Keratinocyte (primary cell): ENCODE results near the gene KLK6.
"Not testable (repeated sequence)": the region's sequence is repeated elsewhere in the genome, so short reads cannot be mapped to it uniquely, and the experiment has no call there.

Source experiments
- EZH2 ChIP-seq: IDR thresholded peaks from one replicate; pipeline ENCODE4 v1.6.1; 2012; ENCODE audit warnings: inconsistent platforms, mild to moderate bottlenecking, low read length, moderate library complexity
- TF ChIP-seq, protein P1 (sequence below), 3 experiments: IDR thresholded peaks in 1 of 3; conservative IDR thresholded peaks in 1 of 3; optimal IDR thresholded peaks in 1 of 3; 2 replicates in 2 of 3; 3 replicates in 1 of 3; pipeline versions ENCODE3 to v1.5.1; 2011; ENCODE audit warnings: low read length in 3 of 3, mild to moderate bottlenecking in 3 of 3, moderate library complexity in 2 of 3, control low read depth in 1 of 3, inconsistent platforms in 1 of 3; ENCODE audit not compliant: insufficient read depth in 2 of 3; ENCODE audit errors: extremely low read depth in 1 of 3

DNA sequence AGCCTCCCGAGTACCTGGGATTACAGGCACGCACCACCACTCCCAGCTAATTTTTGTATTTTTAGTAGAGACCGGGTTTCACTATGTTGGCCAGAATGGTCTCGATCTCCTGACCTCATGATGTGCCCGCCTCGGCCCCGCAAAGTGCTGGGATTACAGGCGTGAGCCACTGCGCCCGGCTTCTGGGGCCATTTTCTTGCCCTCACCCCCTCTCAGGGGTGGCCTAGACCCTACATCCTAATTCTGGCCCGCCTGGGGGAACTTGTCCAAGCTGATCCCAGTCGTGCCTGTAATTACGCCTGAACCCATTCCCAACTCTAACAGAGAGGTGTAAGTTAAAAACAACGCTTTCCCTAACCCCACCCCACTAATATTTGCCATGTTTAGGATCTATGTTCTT lies 15.0 kb upstream of the KLK6 start:
- TF ChIP-seq EZH2 = not testable (repeated sequence)
- TF ChIP-seq, protein P1, sequence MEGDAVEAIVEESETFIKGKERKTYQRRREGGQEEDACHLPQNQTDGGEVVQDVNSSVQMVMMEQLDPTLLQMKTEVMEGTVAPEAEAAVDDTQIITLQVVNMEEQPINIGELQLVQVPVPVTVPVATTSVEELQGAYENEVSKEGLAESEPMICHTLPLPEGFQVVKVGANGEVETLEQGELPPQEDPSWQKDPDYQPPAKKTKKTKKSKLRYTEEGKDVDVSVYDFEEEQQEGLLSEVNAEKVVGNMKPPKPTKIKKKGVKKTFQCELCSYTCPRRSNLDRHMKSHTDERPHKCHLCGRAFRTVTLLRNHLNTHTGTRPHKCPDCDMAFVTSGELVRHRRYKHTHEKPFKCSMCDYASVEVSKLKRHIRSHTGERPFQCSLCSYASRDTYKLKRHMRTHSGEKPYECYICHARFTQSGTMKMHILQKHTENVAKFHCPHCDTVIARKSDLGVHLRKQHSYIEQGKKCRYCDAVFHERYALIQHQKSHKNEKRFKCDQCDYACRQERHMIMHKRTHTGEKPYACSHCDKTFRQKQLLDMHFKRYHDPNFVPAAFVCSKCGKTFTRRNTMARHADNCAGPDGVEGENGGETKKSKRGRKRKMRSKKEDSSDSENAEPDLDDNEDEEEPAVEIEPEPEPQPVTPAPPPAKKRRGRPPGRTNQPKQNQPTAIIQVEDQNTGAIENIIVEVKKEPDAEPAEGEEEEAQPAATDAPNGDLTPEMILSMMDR (optimal IDR thresholded peaks at IDR 0.05 in 1 of 3, IDR thresholded peaks at IDR 0.05 in 1 of 3, conservative IDR thresholded peaks at IDR 0.05 in 1 of 3; ENCODE audit: extremely low read depth in 1 of 3, insufficient read depth in 2 of 3, low read length in 3 of 3) = not testable (repeated sequence)
